Measurements from ENCODE around the gene UBE2O. TPM values are rescaled to one million over a fixed set of nuclear protein-coding genes. Genes with fewer than 3 reads are reported as not detected.

Gene UBE2O
- total and polyA plus RNA-seq, 2 experiments from 2014 or later = 7.1 to 17.2 TPM

- H4K20me1 ChIP-seq (ENCODE audit: insufficient read depth) = peaks cover 37% of the 10 kb centered on the region; the same call in 1 of the 2 replicates
- peaks cover 52% of the 10 kb centered on the region for H3F3A ChIP-seq (ENCODE audit: insufficient read depth)
- H3K4me3 ChIP-seq = peak overlapping the region; percentile 45
- H3K4me2 ChIP-seq (ENCODE audit: unreplicated experiment) = peak overlapping the region; percentile 70
- H3K4me1 ChIP-seq (ENCODE audit: insufficient read depth) = peaks cover 57% of the 10 kb centered on the region
- peak overlapping the region; percentile 48 for H3K9ac ChIP-seq
- H3K9me3 ChIP-seq (ENCODE audit: low read depth) = no peaks in the 10 kb centered on the region
- H2AFZ ChIP-seq = no peak overlapping the region
- no peak for TF ChIP-seq EZH2 (IDR thresholded peaks at IDR 0.05; ENCODE audit: insufficient read depth, poor library complexity, severe bottlenecking)
- TF ChIP-seq EZH2phosphoT487 (IDR thresholded peaks at IDR 0.05; ENCODE audit: insufficient read depth, low read depth) = no peak
- DNase-seq = peak; percentile 86
- H3K27me3 ChIP-seq (replicated peaks; ENCODE audit: insufficient read depth) = no peaks in the 10 kb centered on the region
- in situ Hi-C loops (cut with MboI) = no loop called here
- WGBS, 2 experiments (ENCODE audit: low coverage in 1 of 2, low lambda C conversion rate in 2 of 2, missing lambda C conversion rate in 2 of 2) = 18 to 22% methylated on average over 9 of the region's 9 CpGs
- H3K9me2 ChIP-seq (ENCODE audit: insufficient read depth) = no peaks in the 10 kb centered on the region
- peaks cover 96% of the 10 kb centered on the region for H3K79me2 ChIP-seq (ENCODE audit: insufficient read depth)
- H3K27ac ChIP-seq = peak overlapping the region; percentile 65
- no peaks in the 10 kb centered on the region for H3K36me3 ChIP-seq (ENCODE audit: low read depth)
Observed at GRCh38 chr17:76446449-76447231, 6.3 kb downstream of the UBE2O start.

GRCh38 chr17:76445697-76446448, 7.1 kb downstream of the UBE2O start:
- Histone ChIP-seq H4K20me1 (ENCODE audit: insufficient read depth) (peaks cover 43% of the 10 kb centered on the region; the same call in 1 of the 2 replicates), H3K9me2 (ENCODE audit: insufficient read depth) (no peaks in the 10 kb centered on the region), H3K27me3 (replicated peaks; ENCODE audit: insufficient read depth) (no peaks in the 10 kb centered on the region), H3F3A (ENCODE audit: insufficient read depth) (peaks cover 52% of the 10 kb centered on the region), H3K9me3 (ENCODE audit: low read depth) (no peaks in the 10 kb centered on the region), H3K4me1 (ENCODE audit: insufficient read depth) (peaks cover 51% of the 10 kb centered on the region), H3K4me2 (ENCODE audit: unreplicated experiment) (peak overlapping the region; percentile 70), H3K36me3 (ENCODE audit: low read depth) (no peaks in the 10 kb centered on the region), H3K27ac (peak overlapping the region; percentile 65), H3K4me3 (peak overlapping the region; percentile 45), H3K9ac (peak overlapping the region; percentile 48), H3K79me2 (ENCODE audit: insufficient read depth) (peaks cover 96% of the 10 kb centered on the region), H2AFZ (no peak overlapping the region)
- in situ Hi-C loops (cut with MboI) = no loop called here
- no peak for TF ChIP-seq EZH2phosphoT487 (IDR thresholded peaks at IDR 0.05; ENCODE audit: insufficient read depth, low read depth)
- no peak for TF ChIP-seq EZH2 (IDR thresholded peaks at IDR 0.05; ENCODE audit: insufficient read depth, poor library complexity, severe bottlenecking)
- DNase-seq = no peak
- 69 to 71% methylated on average over 10 of the region's 10 CpGs for WGBS, 2 experiments (ENCODE audit: low coverage in 1 of 2, low lambda C conversion rate in 2 of 2, missing lambda C conversion rate in 2 of 2)

GRCh38 chr17:76444518-76445311, 8.2 kb downstream of the UBE2O start:
- Histone ChIP-seq H3K9me2 (ENCODE audit: insufficient read depth) (no peaks in the 10 kb centered on the region), H3K79me2 (ENCODE audit: insufficient read depth) (peaks cover 96% of the 10 kb centered on the region), H3F3A (ENCODE audit: insufficient read depth) (peaks cover 52% of the 10 kb centered on the region), H3K9me3 (ENCODE audit: low read depth) (no peaks in the 10 kb centered on the region), H2AFZ (no peak overlapping the region), H3K4me3 (no peak overlapping the region), H3K4me2 (ENCODE audit: unreplicated experiment) (peak overlapping the region; percentile 70), H3K27ac (peak overlapping the region; percentile 65; the same call in 1 of the 2 replicates), H4K20me1 (ENCODE audit: insufficient read depth) (peaks cover 44% of the 10 kb centered on the region; the same call in 1 of the 2 replicates), H3K4me1 (ENCODE audit: insufficient read depth) (peaks cover 51% of the 10 kb centered on the region), H3K36me3 (ENCODE audit: low read depth) (no peaks in the 10 kb centered on the region), H3K27me3 (replicated peaks; ENCODE audit: insufficient read depth) (no peaks in the 10 kb centered on the region), H3K9ac (peak overlapping the region; percentile 2; the same call in 1 of the 2 replicates)
- WGBS, 2 experiments (ENCODE audit: low coverage in 1 of 2, low lambda C conversion rate in 2 of 2, missing lambda C conversion rate in 2 of 2) = 77 to 81% methylated on average over 9 of the region's 9 CpGs
- in situ Hi-C loops (cut with MboI) = no loop called here
- DNase-seq = peak; percentile 55
- TF ChIP-seq EZH2phosphoT487 (IDR thresholded peaks at IDR 0.05; ENCODE audit: insufficient read depth, low read depth) (no peak), EZH2 (IDR thresholded peaks at IDR 0.05; ENCODE audit: insufficient read depth, poor library complexity, severe bottlenecking) (no peak)
